ENCODE data around the gene PROK1.

GRCh38 chr1:110471131-110471530 lies 20.2 kb downstream of the PROK1 start:
- TF ChIP-seq POLR2AphosphoS5 (IDR thresholded peaks at IDR 0.05; ENCODE audit: low read depth, low read length) (no peak), POLR2A (IDR thresholded peaks at IDR 0.05; ENCODE audit: low read depth, low read length) (no peak), TAF1 (IDR thresholded peaks at IDR 0.05; ENCODE audit: borderline replicate concordance, low read depth, low read length) (no peak)
